Neural cell (in vitro differentiated cells): ENCODE results near the gene C2orf42. TPM values are rescaled to one million over a fixed set of nuclear protein-coding genes. Genes with fewer than 3 reads are reported as not detected.

Source experiments
- H2AFZ ChIP-seq: fragments of 200-600, 300-800 bp; sonication (generic), shearing (Covaris generic); 2 replicates; pipeline ENCODE4 v1.6.0; 2014; ENCODE audit warnings: low read depth, mild to moderate bottlenecking, antibody characterized with exemption, low read length, moderate library complexity
- H3F3A ChIP-seq: fragments of 200-600 bp; shearing (Covaris generic); 2 replicates; pipeline ENCODE4 v1.6.1; 2016; ENCODE audit warnings: mild to moderate bottlenecking, moderate library complexity, mixed read lengths, antibody characterized with exemption, low read length; ENCODE audit not compliant: insufficient read depth, poor library complexity, severe bottlenecking
- H3K27ac ChIP-seq: fragments of 200-600, 300-800 bp; sonication (generic), shearing (Covaris generic); 2 replicates; pipeline ENCODE4 v1.5.1; 2014; ENCODE audit warnings: mild to moderate bottlenecking, low read length, moderate library complexity
- H3K27me3 ChIP-seq: fragments of 300-800, 200-600 bp; sonication (generic), shearing (Covaris generic); 2 replicates; pipeline ENCODE4 v1.6.0; 2014; ENCODE audit warnings: mild to moderate bottlenecking, low read depth, low read length, moderate library complexity; ENCODE audit not compliant: insufficient read depth
- H3K36me3 ChIP-seq: fragments of 300-800, 200-600 bp; sonication (generic), shearing (Covaris generic); 2 replicates; pipeline ENCODE4 v1.5.1; 2014; ENCODE audit warnings: mild to moderate bottlenecking, antibody characterized with exemption, low read length, moderate library complexity; ENCODE audit not compliant: insufficient read depth
- H3K4me2 ChIP-seq: fragments of 300-800, 200-600 bp; sonication (generic), shearing (Covaris generic); 2 replicates; pipeline ENCODE4 v1.6.0; 2014; ENCODE audit warnings: mild to moderate bottlenecking, low read length
- H3K4me3 ChIP-seq: fragments of 300-800, 200-600 bp; sonication (generic), shearing (Covaris generic); 2 replicates; pipeline ENCODE4 v1.5.1; 2014; ENCODE audit warnings: mild to moderate bottlenecking, low read length, moderate library complexity
- H3K79me2 ChIP-seq: fragments of 200-600 bp; shearing (Covaris generic); replicated peaks from 2 replicates; pipeline ENCODE4 v1.6.0; 2014; ENCODE audit warnings: mild to moderate bottlenecking, low read length, moderate library complexity; ENCODE audit not compliant: insufficient read depth
- H3K9ac ChIP-seq: fragments of 300-800, 200-600 bp; sonication (generic), shearing (Covaris generic); 2 replicates; pipeline ENCODE4 v1.6.1; 2016; ENCODE audit warnings: mild to moderate bottlenecking, low read length, mixed read lengths
- H3K9me2 ChIP-seq: fragments of 200-600 bp; shearing (Covaris generic); 2 replicates; pipeline ENCODE4 v1.6.1; 2016; ENCODE audit warnings: mild to moderate bottlenecking, low read length, mixed read lengths; ENCODE audit not compliant: insufficient read depth
- H3K9me3 ChIP-seq: fragments of 200-600, 300-800 bp; sonication (generic), shearing (Covaris generic); 2 replicates; pipeline ENCODE4 v1.6.1; 2016; ENCODE audit warnings: mild to moderate bottlenecking, mixed run types, low read length, moderate library complexity, mixed read lengths
- H4K20me1 ChIP-seq: fragments of 200-600 bp; shearing (Covaris generic); 2 replicates; pipeline ENCODE4 v1.6.1; 2016; ENCODE audit warnings: mild to moderate bottlenecking, mixed run types; ENCODE audit not compliant: insufficient read depth
- CTCF ChIP-seq: fragments of 450-650 bp; IDR thresholded peaks from 2 replicates; pipeline ENCODE4 v1.5.1; 2014; ENCODE audit warnings: antibody characterized with exemption, mild to moderate bottlenecking, moderate library complexity; ENCODE audit not compliant: poor library complexity, severe bottlenecking
- EP300 ChIP-seq: fragments of 450-650 bp; conservative IDR thresholded peaks from 2 replicates; pipeline ENCODE4 v1.6.1; 2014; ENCODE audit warnings: antibody characterized with exemption, mild to moderate bottlenecking, moderate library complexity; ENCODE audit not compliant: poor library complexity, severe bottlenecking
- EZH2 ChIP-seq: fragments of 200-600, 300-800 bp; shearing (Covaris generic), sonication (generic); IDR thresholded peaks from 2 replicates; pipeline ENCODE4 v1.6.1; 2014; ENCODE audit warnings: antibody characterized with exemption, low read length, borderline replicate concordance, mild to moderate bottlenecking; ENCODE audit not compliant: insufficient read depth, poor library complexity, severe bottlenecking
- MXI1 ChIP-seq: fragments of 450-650 bp; conservative IDR thresholded peaks from 2 replicates; pipeline ENCODE4 v1.6.1; 2014; ENCODE audit warnings: antibody characterized with exemption, mild to moderate bottlenecking; ENCODE audit not compliant: poor library complexity, severe bottlenecking
- POLR2AphosphoS5 ChIP-seq: IDR thresholded peaks from 2 replicates; pipeline ENCODE4 v1.6.1; 2012
- RAD21 ChIP-seq: fragments of 450-650 bp; conservative IDR thresholded peaks from 2 replicates; pipeline ENCODE4 v1.6.1; 2014; ENCODE audit warnings: antibody characterized with exemption, mild to moderate bottlenecking, moderate library complexity
- SMC3 ChIP-seq: fragments of 450-650 bp; conservative IDR thresholded peaks from 2 replicates; pipeline ENCODE4 v1.6.1; 2014; ENCODE audit warnings: antibody characterized with exemption, mild to moderate bottlenecking, moderate library complexity; ENCODE audit not compliant: poor library complexity
- TAF1 ChIP-seq: IDR thresholded peaks from 2 replicates; pipeline ENCODE4 v1.6.1; 2012; ENCODE audit warnings: low read depth
- polyA plus RNA-seq: library from polyadenylated mRNA; depleted of rRNA; stranded (reverse); fragments of >200 nt; gene quantifications from 2 replicates; pipeline ENCODE4 v1.2.3, GENCODE V29; 2014
- TF ChIP-seq, protein P1 (sequence below): IDR thresholded peaks from 2 replicates; pipeline ENCODE4 v1.6.1; 2012; ENCODE audit warnings: borderline replicate concordance

Gene C2orf42
- polyA plus RNA-seq, 1 donor from 2014 or later: 14.4 TPM

DNA sequence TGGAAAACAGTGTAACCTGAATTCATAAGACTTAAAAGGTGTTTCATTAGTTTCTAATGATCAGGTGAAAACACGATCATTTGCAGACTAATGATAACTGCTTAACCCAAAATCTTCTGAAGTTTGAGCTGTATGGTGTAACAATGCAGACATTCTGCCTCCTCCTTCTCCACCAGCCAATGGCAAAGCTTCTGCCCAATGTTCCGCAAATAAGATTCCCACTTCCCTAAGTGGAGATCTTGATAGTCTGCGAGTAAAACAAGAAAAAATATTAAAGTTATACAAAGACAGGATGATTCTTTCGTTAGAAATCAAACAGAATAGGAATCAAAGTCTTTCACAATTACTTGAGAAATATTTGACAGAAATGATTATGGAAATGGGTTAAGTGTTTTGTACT is 8.1 kb downstream of the C2orf42 start:
- Histone ChIP-seq H3F3A (no peaks in the 10 kb centered on the region), H3K4me2 (no peak overlapping the region), H3K79me2 (no peaks in the 10 kb centered on the region), H3K9ac (no peak overlapping the region), H4K20me1 (no peaks in the 10 kb centered on the region), H3K9me3 (no peaks in the 10 kb centered on the region), H3K4me3 (no peak overlapping the region), H3K27ac (no peak overlapping the region), H3K36me3 (no peaks in the 10 kb centered on the region), H3K9me2 (no peaks in the 10 kb centered on the region), H3K27me3 (no peaks in the 10 kb centered on the region), H2AFZ (no peak overlapping the region)
- no peak for TF ChIP-seq CTCF
- TF ChIP-seq SMC3: no peak
- TF ChIP-seq TAF1: no peak
- no peak for TF ChIP-seq RAD21

GRCh38 chr2:70181363-70181956 is 9.4 kb downstream of the C2orf42 start:
- Histone ChIP-seq H4K20me1 (no peaks in the 10 kb centered on the region), H3K9me2 (no peaks in the 10 kb centered on the region), H3K9me3 (no peaks in the 10 kb centered on the region), H3K4me3 (no peak overlapping the region), H3K27ac (no peak overlapping the region), H2AFZ (no peak overlapping the region), H3K4me2 (no peak overlapping the region), H3K27me3 (no peaks in the 10 kb centered on the region), H3K9ac (no peak overlapping the region), H3K79me2 (no peaks in the 10 kb centered on the region), H3F3A (no peaks in the 10 kb centered on the region), H3K36me3 (no peaks in the 10 kb centered on the region)
- TF ChIP-seq MXI1 (no peak), TAF1 (no peak), CTCF (no peak), EZH2 (no peak), SMC3 (no peak), EP300 (no peak), POLR2AphosphoS5 (no peak), RAD21 (no peak)
- TF ChIP-seq, protein P1, sequence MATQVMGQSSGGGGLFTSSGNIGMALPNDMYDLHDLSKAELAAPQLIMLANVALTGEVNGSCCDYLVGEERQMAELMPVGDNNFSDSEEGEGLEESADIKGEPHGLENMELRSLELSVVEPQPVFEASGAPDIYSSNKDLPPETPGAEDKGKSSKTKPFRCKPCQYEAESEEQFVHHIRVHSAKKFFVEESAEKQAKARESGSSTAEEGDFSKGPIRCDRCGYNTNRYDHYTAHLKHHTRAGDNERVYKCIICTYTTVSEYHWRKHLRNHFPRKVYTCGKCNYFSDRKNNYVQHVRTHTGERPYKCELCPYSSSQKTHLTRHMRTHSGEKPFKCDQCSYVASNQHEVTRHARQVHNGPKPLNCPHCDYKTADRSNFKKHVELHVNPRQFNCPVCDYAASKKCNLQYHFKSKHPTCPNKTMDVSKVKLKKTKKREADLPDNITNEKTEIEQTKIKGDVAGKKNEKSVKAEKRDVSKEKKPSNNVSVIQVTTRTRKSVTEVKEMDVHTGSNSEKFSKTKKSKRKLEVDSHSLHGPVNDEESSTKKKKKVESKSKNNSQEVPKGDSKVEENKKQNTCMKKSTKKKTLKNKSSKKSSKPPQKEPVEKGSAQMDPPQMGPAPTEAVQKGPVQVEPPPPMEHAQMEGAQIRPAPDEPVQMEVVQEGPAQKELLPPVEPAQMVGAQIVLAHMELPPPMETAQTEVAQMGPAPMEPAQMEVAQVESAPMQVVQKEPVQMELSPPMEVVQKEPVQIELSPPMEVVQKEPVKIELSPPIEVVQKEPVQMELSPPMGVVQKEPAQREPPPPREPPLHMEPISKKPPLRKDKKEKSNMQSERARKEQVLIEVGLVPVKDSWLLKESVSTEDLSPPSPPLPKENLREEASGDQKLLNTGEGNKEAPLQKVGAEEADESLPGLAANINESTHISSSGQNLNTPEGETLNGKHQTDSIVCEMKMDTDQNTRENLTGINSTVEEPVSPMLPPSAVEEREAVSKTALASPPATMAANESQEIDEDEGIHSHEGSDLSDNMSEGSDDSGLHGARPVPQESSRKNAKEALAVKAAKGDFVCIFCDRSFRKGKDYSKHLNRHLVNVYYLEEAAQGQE: no peak
